Sigmoid colon (tissue), 4 donors: ENCODE measurements around the gene ZNF726.

Experiments
- CTCF ChIP-seq, 4 experiments: fragments of 450-650 bp in 3 of 4; fragments of 200-600 bp in 1 of 4; IDR thresholded peaks; one replicate each; pipeline ENCODE4 v1.5.1; 2016 to 2019; ENCODE audit warnings: antibody characterized with exemption in 4 of 4, mild to moderate bottlenecking in 3 of 4, moderate library complexity in 2 of 4
- EP300 ChIP-seq, 4 donors: sonication (generic); formaldehyde crosslinking; IDR thresholded peaks; one replicate each; pipeline ENCODE4 v1.6.1; 2017; ENCODE audit warnings: antibody characterized with exemption in 4 of 4
- POLR2A ChIP-seq, 2 donors: fragments of 450-650 bp; IDR thresholded peaks; one replicate each; pipeline ENCODE4 v1.6.1; 2016; ENCODE audit warnings: antibody characterized with exemption in 2 of 2, mild to moderate bottlenecking in 2 of 2, moderate library complexity in 2 of 2
- POLR2AphosphoS5 ChIP-seq, 4 donors: sonication (generic); formaldehyde crosslinking; IDR thresholded peaks; one replicate each; pipeline ENCODE4 v1.6.1; 2017; ENCODE audit warnings: antibody characterized with exemption in 4 of 4

- TF ChIP-seq CTCF (IDR thresholded peaks at IDR 0.05) (no peak), POLR2A (IDR thresholded peaks at IDR 0.05) (no peak), EP300 (IDR thresholded peaks at IDR 0.05) (no peak), POLR2AphosphoS5 (IDR thresholded peaks at IDR 0.05) (no peak)
These were observed 10.3 kb upstream of the ZNF726 start for GRCh38 chr19:23904406-23904805.
